PC-9 (cell line): Measurements from ENCODE around the gene GRB7.

Source experiments
- CTCF ChIP-seq: fragments of 200-600 bp; sonication (generic); conservative IDR thresholded peaks from 2 replicates; pipeline ENCODE4 v1.6.1; 2017; ENCODE audit warnings: mixed run types, antibody characterized with exemption, mild to moderate bottlenecking, moderate library complexity
- EZH2 ChIP-seq: fragments of 200-600 bp; sonication (generic); IDR thresholded peaks from 2 replicates; pipeline ENCODE4 v1.8.0; 2017; ENCODE audit warnings: antibody characterized with exemption, low read depth

- TF ChIP-seq CTCF (no peak), EZH2 (no peak)
These were observed 21.5 kb downstream of the GRB7 start for GRCh38 chr17:39759204-39759603.
